GM21423 (cell line): ENCODE measurements around the gene MFSD11.
"Not testable (repeated sequence)": the region's sequence is repeated elsewhere in the genome, so short reads cannot be mapped to it uniquely, and the experiment has no call there.

Experiments
- ATAC-seq: cut with Tn5 transposase; IDR thresholded peaks from one replicate; pipeline ENCODE4 v1.9.1; 2021; ENCODE audit warnings: mild to moderate bottlenecking, moderate library complexity; ENCODE audit not compliant: unreplicated experiment

MFSD11 gene

GRCh38 chr17:76707985-76708807 lies 29.7 kb upstream of the MFSD11 start:
- no peak for ATAC-seq

GRCh38 chr17:76709077-76709950 lies 28.6 kb upstream of the MFSD11 start:
- no peak for ATAC-seq

- ATAC-seq = not testable (repeated sequence)
These were observed 27.7 kb upstream of the MFSD11 start for GRCh38 chr17:76709951-76710862.

GRCh38 chr17:76710863-76711611 lies 26.9 kb upstream of the MFSD11 start, which contains the start of gene MXRA7:
MXRA7 (minus strand) TSS chr17:76710965; CDS start chr17:76710946, 19 bp downstream.
- no peak for ATAC-seq

- ATAC-seq = not testable (repeated sequence)
These were observed 25.6 kb upstream of the MFSD11 start for GRCh38 chr17:76712321-76712720.

- no peak for ATAC-seq
These were observed 24.2 kb upstream of the MFSD11 start for GRCh38 chr17:76713765-76714164.

- ATAC-seq = no peak
These were observed 23.6 kb upstream of the MFSD11 start for GRCh38 chr17:76714336-76714735.

- no peak for ATAC-seq
These were observed 23.0 kb upstream of the MFSD11 start for GRCh38 chr17:76714822-76715495.

GRCh38 chr17:76715496-76715830 lies 22.5 kb upstream of the MFSD11 start:
- ATAC-seq = no peak

- no peak for ATAC-seq
These were observed 21.6 kb upstream of the MFSD11 start for GRCh38 chr17:76716146-76716838.

GRCh38 chr17:76716839-76717215 lies 21.1 kb upstream of the MFSD11 start:
- ATAC-seq = no peak

GRCh38 chr17:76718516-76718915 lies 19.4 kb upstream of the MFSD11 start:
- ATAC-seq = no peak

- no peak for ATAC-seq
These were observed 17.7 kb upstream of the MFSD11 start for GRCh38 chr17:76720211-76720610.

- no peak for ATAC-seq
These were observed 17.0 kb upstream of the MFSD11 start for GRCh38 chr17:76720941-76721340.

- no peak for ATAC-seq
These were observed 16.5 kb upstream of the MFSD11 start for GRCh38 chr17:76721463-76721862.

GRCh38 chr17:76722279-76722678 lies 15.6 kb upstream of the MFSD11 start:
- no peak for ATAC-seq

GRCh38 chr17:76722977-76723376 lies 14.9 kb upstream of the MFSD11 start:
- not testable (repeated sequence) for ATAC-seq

- ATAC-seq = no peak
These were observed 14.1 kb upstream of the MFSD11 start for GRCh38 chr17:76723812-76724211.
